ENCODE data around the gene SLC9A3. TPM values are rescaled to one million over a fixed set of nuclear protein-coding genes. Genes with fewer than 3 reads are reported as not detected.
A peak's percentile ranks its signal among the peaks of the same experiment; 100 is the strongest.

The SLC9A3 gene
- polyA plus RNA-seq, 3 donors, result 0.31 to 0.42 (median 0.36) TPM

DNA sequence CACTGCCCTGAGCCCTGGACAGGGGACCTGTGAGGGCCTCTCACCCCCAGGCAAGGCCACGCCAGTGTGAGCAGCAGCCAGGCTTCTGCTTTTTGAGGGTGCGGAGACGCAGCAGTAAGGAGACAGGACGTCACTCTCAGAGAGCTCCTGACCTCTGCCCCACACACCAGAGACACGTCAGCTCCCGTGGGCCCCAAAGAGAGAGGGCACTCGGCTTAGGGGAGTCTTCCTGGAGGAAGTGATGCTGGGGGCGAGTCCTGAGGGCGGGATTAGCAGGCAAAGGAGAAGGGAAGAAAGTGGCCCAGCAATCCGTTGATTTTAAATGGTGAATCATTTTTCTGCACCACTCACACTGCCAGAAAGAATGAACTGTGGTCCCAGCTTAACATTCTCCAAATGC, 24.0 kb upstream of the SLC9A3 start:
- H3K36me3 ChIP-seq (replicated peaks in 1 of 2; ENCODE audit: control insufficient read depth in 1 of 2, insufficient read depth in 2 of 2, low read length in 2 of 2), result no peaks in the 10 kb centered on the region
- no peaks in the 10 kb centered on the region for H3K79me2 ChIP-seq (ENCODE audit: insufficient read depth, low read length)
- H3K4me3 ChIP-seq (replicated peaks in 1 of 3; ENCODE audit: low read depth in 2 of 3, low read length in 3 of 3), result no peak overlapping the region
- H3K4me2 ChIP-seq (replicated peaks; ENCODE audit: extremely low read depth, low read length, poor library complexity, severe bottlenecking), result no peak overlapping the region
- peaks cover 4 to 59% of the 10 kb centered on the region in 2 donors for H3K27me3 ChIP-seq (ENCODE audit: control insufficient read depth in 2 of 2, insufficient read depth in 2 of 2, low read length in 2 of 2)
- H4K20me1 ChIP-seq (ENCODE audit: insufficient read depth, low read length), result no peaks in the 10 kb centered on the region
- no peak overlapping the region for H2AFZ ChIP-seq (ENCODE audit: insufficient read depth, low read depth, low read length, poor library complexity, severe bottlenecking)
- no peak overlapping the region for H3K27ac ChIP-seq (ENCODE audit: low read depth in 1 of 2, low read length in 2 of 2)
- TF ChIP-seq, protein P1, sequence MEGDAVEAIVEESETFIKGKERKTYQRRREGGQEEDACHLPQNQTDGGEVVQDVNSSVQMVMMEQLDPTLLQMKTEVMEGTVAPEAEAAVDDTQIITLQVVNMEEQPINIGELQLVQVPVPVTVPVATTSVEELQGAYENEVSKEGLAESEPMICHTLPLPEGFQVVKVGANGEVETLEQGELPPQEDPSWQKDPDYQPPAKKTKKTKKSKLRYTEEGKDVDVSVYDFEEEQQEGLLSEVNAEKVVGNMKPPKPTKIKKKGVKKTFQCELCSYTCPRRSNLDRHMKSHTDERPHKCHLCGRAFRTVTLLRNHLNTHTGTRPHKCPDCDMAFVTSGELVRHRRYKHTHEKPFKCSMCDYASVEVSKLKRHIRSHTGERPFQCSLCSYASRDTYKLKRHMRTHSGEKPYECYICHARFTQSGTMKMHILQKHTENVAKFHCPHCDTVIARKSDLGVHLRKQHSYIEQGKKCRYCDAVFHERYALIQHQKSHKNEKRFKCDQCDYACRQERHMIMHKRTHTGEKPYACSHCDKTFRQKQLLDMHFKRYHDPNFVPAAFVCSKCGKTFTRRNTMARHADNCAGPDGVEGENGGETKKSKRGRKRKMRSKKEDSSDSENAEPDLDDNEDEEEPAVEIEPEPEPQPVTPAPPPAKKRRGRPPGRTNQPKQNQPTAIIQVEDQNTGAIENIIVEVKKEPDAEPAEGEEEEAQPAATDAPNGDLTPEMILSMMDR (IDR thresholded peaks at IDR 0.05), result no peak
- Mint-ChIP-seq H3K4me3 (peak overlapping the region; percentile 40 to 63), H3K9me3 (peaks cover 5 to 25% (median 16%) of the 10 kb centered on the region in 7 donors), H3K36me3 (peaks cover 2 to 10% of the 10 kb centered on the region in 2 donors), H3K27ac (peak overlapping the region in 6 of 7 donors; percentile 35 to 84 (median 70)), H3K4me1 (peaks cover 26% of the 10 kb centered on the region), H3K27me3 (ENCODE audit: low read depth in 3 of 3) (peaks cover 44 to 75% (median 53%) of the 10 kb centered on the region in 3 donors)
- DNase-seq, result peak; percentile 60 to 83 (median 78)
- WGBS (ENCODE audit: insufficient coverage), result 22% methylated on average over 4 of the region's 10 CpGs
- H3K9ac ChIP-seq (ENCODE audit: insufficient read depth, low read length, poor library complexity, severe bottlenecking), result no peak overlapping the region
- peaks cover 16 to 21% of the 10 kb centered on the region in 2 donors for H3K4me1 ChIP-seq (ENCODE audit: control insufficient read depth in 1 of 2, insufficient read depth in 2 of 2, low read length in 2 of 2)
- intact Hi-C loops (cut with micrococcal nuclease), result loop anchor here (10.0 kb wide), 2 partner anchors 73 to 103 kb away; partner anchors contain the start of gene EXOC3 (in 1 of the 2)
- peaks cover 12 to 18% of the 10 kb centered on the region in 2 donors for H3K9me3 ChIP-seq (replicated peaks in 1 of 2; ENCODE audit: control insufficient read depth in 1 of 2, insufficient read depth in 1 of 2, low read length in 2 of 2)

DNA sequence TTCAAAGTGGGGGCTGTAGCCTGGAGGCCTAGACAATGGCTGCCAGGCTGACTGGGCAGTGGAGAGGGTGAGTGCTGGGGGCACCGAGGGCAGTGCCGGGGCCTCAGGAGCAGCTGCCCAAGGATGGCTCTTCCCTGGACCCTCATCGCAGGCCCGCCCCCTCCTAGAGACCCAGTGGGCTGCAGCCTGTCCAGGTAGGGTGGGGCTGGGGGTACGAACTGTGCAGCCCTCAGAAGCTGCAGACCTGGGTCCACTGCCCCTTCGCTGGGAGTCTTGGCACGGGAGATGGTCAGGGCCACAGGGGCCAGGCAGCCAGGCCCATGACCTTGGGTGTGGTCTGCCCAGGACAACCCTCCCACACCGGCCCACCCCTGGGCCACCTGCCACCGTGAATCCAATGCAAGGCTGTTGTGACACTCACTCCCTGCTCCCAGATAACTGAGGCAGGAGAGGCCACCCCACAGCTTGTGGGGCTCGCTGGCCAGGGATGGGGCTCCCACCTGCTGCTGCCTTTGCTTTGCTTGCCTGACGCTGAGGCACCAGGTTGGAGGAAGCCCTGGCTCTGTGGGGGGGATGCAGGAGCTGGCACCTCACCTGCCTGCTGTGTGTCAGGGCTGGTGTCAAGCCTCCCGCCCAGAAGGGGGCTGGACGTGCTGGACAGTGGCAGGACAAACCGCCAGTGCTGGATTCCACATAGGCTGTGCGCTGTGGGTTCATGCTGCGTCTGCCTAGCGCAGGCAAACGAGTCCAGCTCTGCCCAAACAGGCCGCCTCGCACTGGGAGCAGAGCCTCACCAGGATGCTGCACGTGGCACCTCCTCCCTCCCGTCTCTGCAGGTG, 23.1 kb upstream of the SLC9A3 start:
- peaks cover 19 to 25% of the 10 kb centered on the region in 2 donors for H3K4me1 ChIP-seq (ENCODE audit: control insufficient read depth in 1 of 2, insufficient read depth in 2 of 2, low read length in 2 of 2)
- peak overlapping the region in 1 of 2 donors; percentile 63 for H3K4me3 Mint-ChIP-seq

More for the DNA sequence above, 23.1 kb upstream of the SLC9A3 start:
- Mint-ChIP-seq H3K4me1 (peaks cover 31% of the 10 kb centered on the region), H3K27me3 (ENCODE audit: low read depth in 3 of 3) (peaks cover 49 to 84% (median 62%) of the 10 kb centered on the region in 3 donors), H3K36me3 (peaks cover 2 to 10% of the 10 kb centered on the region in 2 donors), H3K27ac (peak overlapping the region in 4 of 7 donors; percentile 41 to 84 (median 72)), H3K9me3 (peaks cover 5 to 25% (median 16%) of the 10 kb centered on the region in 7 donors)
- Histone ChIP-seq H3K4me2 (replicated peaks; ENCODE audit: extremely low read depth, low read length, poor library complexity, severe bottlenecking) (no peak overlapping the region), H3K9ac (ENCODE audit: insufficient read depth, low read length, poor library complexity, severe bottlenecking) (no peak overlapping the region), H4K20me1 (ENCODE audit: insufficient read depth, low read length) (no peaks in the 10 kb centered on the region), H3K4me3 (replicated peaks in 1 of 3; ENCODE audit: low read depth in 2 of 3, low read length in 3 of 3) (no peak overlapping the region), H3K27me3 (ENCODE audit: control insufficient read depth in 2 of 2, insufficient read depth in 2 of 2, low read length in 2 of 2) (peaks cover 4 to 68% of the 10 kb centered on the region in 2 donors), H2AFZ (ENCODE audit: insufficient read depth, low read depth, low read length, poor library complexity, severe bottlenecking) (no peak overlapping the region), H3K79me2 (ENCODE audit: insufficient read depth, low read length) (no peaks in the 10 kb centered on the region), H3K9me3 (replicated peaks in 1 of 2; ENCODE audit: control insufficient read depth in 1 of 2, insufficient read depth in 1 of 2, low read length in 2 of 2) (peaks cover 12 to 18% of the 10 kb centered on the region in 2 donors), H3K27ac (ENCODE audit: low read depth in 1 of 2, low read length in 2 of 2) (no peak overlapping the region), H3K36me3 (replicated peaks in 1 of 2; ENCODE audit: control insufficient read depth in 1 of 2, insufficient read depth in 2 of 2, low read length in 2 of 2) (no peaks in the 10 kb centered on the region)
- TF ChIP-seq, protein P1 (IDR thresholded peaks at IDR 0.05), result no peak
- WGBS (ENCODE audit: insufficient coverage), result 91% methylated on average over 17 of the region's 22 CpGs
- intact Hi-C loops (cut with micrococcal nuclease), result loop anchor here (10.0 kb wide), 2 partner anchors 73 to 103 kb away; partner anchors contain the start of gene EXOC3 (in 1 of the 2)
- DNase-seq, result no peak
